ENCODE data around the gene KCNJ14.
"Not testable (repeated sequence)": the region's sequence is repeated elsewhere in the genome, so short reads cannot be mapped to it uniquely, and the experiment has no call there.

KCNJ14 gene

GRCh38 chr19:48471836-48472235, 16.5 kb downstream of the KCNJ14 start:
- no peak for DNase-seq (ENCODE audit: low read depth in 2 of 2)

DNA sequence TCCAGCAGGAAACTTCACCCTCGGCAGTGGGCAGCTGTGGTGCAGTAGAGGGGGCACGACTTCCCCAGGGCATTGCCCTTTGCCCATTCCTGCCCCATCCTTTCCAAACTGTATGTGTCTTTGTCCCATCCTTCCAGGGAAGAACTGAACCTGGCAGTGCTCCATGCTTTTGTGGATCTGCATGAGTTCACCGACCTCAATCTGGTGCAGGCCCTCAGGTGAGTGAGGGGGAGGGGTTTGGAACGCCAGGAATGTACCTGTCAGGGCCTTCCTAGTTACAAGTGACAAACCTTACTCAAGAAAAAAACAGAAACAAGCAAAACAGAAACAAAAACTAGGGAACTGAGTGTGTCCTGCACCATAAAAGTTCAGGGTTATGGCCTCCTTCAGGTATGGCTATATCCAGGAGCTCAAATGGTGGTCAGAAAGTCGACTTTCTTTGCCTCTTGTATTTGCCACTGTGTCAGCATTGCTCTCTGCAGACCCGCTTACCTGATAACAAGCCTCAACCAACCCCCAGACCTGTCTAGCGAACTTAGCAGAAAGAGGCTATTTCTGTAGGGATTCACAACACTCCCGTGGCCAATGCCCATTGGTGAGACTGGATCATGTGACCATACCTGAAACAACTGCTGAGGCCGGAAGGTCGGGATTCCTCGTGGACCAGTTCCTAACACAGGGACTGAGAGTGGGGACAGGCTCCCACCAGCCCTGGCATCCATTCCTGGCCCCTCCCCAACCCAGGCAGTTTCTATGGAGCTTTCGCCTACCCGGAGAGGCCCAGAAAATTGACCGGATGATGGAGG, 18.0 kb downstream of the KCNJ14 start:
- no peak for DNase-seq (ENCODE audit: low read depth in 2 of 2)

DNA sequence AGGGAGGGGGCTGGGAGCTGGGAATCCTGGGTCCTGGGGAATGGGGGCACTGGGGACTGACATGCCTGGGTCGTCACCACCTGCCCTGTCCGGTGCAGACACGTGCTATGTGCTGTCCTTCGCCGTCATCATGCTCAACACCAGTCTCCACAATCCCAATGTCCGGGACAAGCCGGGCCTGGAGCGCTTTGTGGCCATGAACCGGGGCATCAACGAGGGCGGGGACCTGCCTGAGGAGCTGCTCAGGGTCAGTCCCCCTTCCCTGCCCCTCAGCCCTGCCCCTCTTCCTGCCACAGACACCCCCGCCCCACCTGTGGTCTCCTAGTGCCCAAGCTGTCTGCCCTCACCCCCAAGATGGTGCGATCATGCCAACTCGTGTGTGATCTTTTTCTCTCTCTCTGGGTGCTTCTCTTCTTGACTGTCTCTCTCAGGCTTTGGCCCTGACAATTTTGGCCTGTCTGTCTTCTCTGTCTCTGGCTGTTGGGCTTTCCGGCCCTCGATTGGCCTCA, 18.8 kb downstream of the KCNJ14 start:
- DNase-seq (ENCODE audit: low read depth in 2 of 2) = no peak

DNA sequence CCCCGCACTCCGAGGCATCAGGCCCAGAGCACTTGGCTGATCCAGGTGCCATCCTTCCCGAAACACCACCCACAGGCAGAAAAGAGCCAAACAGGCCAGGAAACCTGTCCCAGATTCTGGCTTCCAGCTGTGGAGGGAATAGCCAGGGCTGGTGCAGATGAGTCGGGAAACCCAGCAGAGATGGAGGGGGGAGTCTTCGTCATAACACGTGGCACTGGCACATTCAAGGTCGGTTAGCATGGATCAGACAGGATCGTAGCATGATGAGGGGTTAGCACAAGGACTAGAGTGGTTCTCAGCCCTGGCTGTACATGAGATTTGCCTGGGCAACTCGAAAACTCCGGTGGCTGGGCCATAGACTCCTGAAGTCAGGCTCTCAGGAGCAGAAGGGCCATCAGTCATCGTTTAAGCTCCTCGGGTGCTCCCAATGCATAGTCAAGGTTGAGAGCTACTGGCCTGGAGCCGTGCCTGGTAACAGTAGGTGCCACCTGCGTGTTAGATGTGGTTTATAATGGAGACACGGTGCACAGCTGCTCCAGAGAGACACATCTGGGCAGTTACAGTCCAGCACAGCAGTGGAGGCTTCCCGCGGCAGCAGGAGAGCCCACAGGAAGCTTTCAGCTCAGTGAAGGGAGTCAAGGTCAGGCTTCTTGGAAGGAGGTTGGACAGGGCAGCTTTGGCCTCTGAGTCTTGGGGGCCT, 20.1 kb downstream of the KCNJ14 start:
- no peak for DNase-seq (ENCODE audit: low read depth in 2 of 2)

DNA sequence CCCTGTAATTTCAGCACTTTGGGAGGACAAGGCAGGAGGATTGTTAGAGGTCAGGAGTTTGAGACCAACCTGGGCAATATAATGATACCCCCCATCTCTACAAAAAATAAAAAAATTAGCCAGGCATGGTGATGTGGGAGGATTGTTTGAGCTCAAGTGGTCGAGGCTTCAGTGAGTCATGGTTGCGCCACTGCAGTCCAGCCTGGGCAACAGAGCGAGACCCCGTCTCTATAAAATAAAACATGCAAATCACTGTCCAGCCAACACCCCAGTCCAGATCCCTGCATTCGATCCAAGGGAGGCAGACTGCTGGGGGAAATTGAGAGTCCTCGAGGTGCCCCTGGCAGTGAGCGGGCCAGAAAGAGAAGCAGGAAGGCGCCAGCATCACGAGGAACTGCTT, 20.8 kb downstream of the KCNJ14 start:
- no peak for DNase-seq (ENCODE audit: low read depth in 2 of 2)

GRCh38 chr19:48477067-48477685, 21.8 kb downstream of the KCNJ14 start:
- no peak for DNase-seq (ENCODE audit: low read depth in 2 of 2)

DNA sequence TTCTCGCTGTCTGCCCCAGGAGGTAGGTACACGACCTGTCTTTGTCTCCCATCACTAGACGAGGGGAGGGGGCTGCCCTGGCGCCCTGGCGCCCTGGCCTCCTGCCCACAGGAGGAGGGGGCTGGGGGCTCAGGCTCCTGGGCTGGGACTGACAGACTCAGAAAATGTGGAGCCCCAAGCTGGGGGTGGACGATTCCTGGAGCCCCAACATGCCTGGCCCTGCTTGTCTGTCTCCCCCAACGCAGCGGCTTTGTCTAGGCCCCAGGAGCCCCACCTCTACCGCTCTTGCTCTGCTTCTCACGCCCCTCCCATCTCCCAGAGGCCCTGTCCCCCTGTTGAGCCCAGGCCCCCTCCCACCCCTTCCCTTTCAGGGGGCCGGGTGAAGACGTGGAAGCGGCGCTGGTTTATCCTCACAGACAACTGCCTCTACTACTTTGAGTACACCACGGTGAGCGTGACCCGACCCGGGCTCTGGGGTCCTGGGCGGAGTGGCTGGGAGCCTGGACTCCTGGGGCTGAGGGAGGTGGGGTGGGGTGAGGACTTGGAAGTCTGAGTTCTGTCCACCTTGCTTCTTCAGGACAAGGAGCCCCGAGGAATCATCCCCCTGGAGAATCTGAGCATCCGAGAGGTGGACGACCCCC, 22.4 kb downstream of the KCNJ14 start:
- DNase-seq (ENCODE audit: low read depth in 2 of 2) = no peak

- no peak for DNase-seq (ENCODE audit: low read depth in 2 of 2)
Observed at GRCh38 chr19:48478339-48479256, 23.2 kb downstream of the KCNJ14 start.

DNA sequence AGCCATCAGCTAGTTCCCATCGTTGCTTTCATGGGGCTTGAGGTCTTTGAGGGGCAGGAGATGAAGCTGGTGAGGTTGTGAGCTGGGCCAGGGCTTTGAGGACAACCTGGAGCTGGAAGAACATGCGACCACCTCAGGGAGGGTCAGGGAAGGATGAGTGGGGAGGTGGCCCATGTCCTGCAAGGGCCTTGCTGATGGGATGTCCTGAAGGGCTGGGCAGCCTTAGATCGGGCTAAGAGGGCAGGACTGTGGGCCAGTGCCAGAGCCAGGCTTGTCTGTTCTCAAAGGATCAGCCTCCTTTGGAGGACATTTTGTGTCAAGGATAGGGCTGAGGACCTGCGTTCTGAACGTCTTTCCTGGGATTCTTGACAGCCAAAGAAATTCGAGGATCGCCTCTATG, 24.3 kb downstream of the KCNJ14 start:
- no peak for DNase-seq (ENCODE audit: low read depth in 2 of 2)

DNA sequence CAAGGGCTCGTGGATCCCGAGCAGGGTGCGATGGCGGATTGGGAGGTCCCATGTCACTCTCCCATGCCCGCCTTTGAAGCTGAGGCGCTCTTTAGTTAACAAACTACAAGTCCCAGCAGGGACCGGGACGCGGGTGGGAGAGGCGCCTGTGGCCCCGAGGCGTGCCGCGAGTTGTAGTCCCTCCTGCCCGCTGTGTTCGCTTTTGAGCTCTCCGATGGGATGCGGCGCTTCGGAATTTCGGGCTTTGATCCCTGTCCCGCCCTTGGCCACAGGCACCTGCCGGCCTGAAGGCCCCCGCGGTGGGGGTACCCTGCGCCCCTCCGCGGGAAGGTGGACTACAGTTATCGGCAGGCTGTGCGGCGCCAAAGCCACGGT, 24.8 kb downstream of the KCNJ14 start:
- DNase-seq (ENCODE audit: low read depth in 2 of 2) = no peak

DNA sequence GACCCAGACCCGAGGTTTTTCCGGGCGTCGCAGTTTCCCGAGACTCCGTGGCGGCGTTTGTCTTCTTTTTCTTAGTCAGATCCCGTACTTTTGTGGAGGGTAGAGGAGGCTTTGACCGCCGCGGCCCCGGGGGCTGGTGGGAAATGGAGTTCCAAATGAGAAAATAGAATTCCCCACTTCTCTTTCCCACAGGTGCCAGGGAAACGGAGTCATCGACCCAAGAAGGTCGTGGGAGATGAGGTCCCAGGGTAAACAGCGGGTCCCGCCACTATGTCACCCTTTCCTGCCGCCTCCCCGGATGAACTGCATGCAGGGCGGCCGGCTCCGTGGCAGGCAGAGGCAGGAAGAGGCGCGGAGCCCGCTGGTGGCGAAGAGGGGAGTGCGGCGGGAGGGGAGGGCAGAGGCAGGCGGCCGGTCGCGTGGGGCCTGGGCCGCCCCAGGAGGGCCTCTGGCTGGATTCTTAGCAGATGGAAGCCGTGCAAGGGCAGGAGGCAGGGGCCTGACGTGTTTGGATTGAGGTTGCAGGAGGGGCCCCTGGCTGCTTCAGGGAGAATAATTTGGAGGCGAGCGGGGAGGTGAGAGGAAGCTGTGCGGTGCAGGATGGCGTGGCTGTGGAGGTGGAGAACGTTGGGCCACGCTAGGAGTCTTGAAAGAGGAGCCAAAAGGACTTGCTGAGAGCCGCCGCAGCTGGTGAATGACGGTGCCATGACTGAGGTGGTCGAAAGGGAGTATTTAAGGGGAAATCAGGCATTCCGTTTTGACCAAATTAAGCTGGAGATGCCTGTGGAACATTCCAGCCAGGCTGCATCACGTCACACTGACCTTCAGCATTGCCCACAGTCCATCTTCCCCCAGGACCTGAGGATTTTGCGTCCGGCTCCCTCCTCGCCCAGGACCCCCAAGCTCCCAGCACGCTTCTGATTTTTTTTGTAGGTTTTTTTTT, 25.5 kb downstream of the KCNJ14 start:
- no peak for DNase-seq (ENCODE audit: low read depth in 2 of 2)

GRCh38 chr19:48481846-48482639, 26.7 kb downstream of the KCNJ14 start:
- no peak for DNase-seq (ENCODE audit: low read depth in 2 of 2)

- DNase-seq (ENCODE audit: low read depth in 2 of 2) = no peak
Observed at GRCh38 chr19:48483301-48483700, 27.9 kb downstream of the KCNJ14 start.

- DNase-seq (ENCODE audit: low read depth in 2 of 2) = no peak
Observed at GRCh38 chr19:48484247-48484893, 29.0 kb downstream of the KCNJ14 start.

- no peak for DNase-seq (ENCODE audit: low read depth in 2 of 2)
Observed at GRCh38 chr19:48484931-48485612, 29.7 kb downstream of the KCNJ14 start.

- not testable (repeated sequence) for DNase-seq (ENCODE audit: low read depth in 2 of 2)
Observed at GRCh38 chr19:48486706-48487105, 31.3 kb downstream of the KCNJ14 start.

DNA sequence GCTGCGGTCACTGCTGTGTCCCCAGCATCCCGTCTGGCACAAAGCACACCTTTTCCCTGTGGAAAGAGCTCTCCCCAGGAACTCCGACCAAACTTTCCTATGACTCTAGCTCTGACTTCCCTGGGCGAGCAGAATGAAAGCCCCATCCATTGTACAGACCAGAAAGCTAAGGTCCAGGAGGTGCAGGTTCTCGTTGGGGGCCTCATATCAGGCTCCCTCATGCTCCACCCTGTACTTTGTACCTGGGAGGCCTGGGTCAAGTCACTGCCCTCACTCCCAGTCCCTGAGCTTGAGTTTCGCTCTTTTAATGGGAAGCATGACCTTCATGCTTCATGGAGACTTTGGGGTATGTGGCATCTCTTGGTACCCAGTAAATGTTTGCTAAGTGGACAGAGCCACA, 32.2 kb downstream of the KCNJ14 start:
- DNase-seq (ENCODE audit: low read depth in 2 of 2) = no peak

- no peak for DNase-seq (ENCODE audit: low read depth in 2 of 2)
Observed at GRCh38 chr19:48487948-48488347, 32.6 kb downstream of the KCNJ14 start.
